Neural progenitor cell (in vitro differentiated cells): ENCODE measurements around the gene REV3L.

Experiments used
- CTCF ChIP-seq: fragments of 200-600 bp; sonication (generic); IDR thresholded peaks from 2 replicates; pipeline ENCODE4 v1.5.1; 2017; ENCODE audit warnings: antibody characterized with exemption, mild to moderate bottlenecking
- EZH2 ChIP-seq: fragments of 200-600 bp; sonication (generic); IDR thresholded peaks from 2 replicates; pipeline ENCODE4 v1.6.1; 2017; ENCODE audit warnings: antibody characterized with exemption, mild to moderate bottlenecking, moderate library complexity
- EZH2phosphoT487 ChIP-seq: fragments of 200-600 bp; sonication (generic); IDR thresholded peaks from 2 replicates; pipeline ENCODE4 v1.6.1; 2017; ENCODE audit warnings: antibody characterized with exemption

- TF ChIP-seq CTCF: no peak
- TF ChIP-seq EZH2phosphoT487: no peak
- TF ChIP-seq EZH2: no peak
These were observed 212.9 kb downstream of the REV3L start for GRCh38 chr6:111270121-111270520.
